Mesenchymal stem cell (in vitro differentiated cells and primary cell): Measurements from ENCODE around the gene ANKEF1. TPM values are rescaled to one million over a fixed set of nuclear protein-coding genes. Genes with fewer than 3 reads are reported as not detected.

Experiments used
- DNase-seq: peaks from one replicate; pipeline ENCODE4 v3.0.0-alpha.2; 2013
- H2AFZ ChIP-seq: one replicate; pipeline ENCODE4 v1.6.1; 2013; ENCODE audit warnings: low read depth, mild to moderate bottlenecking, control low read depth, inconsistent platforms, low read length, moderate library complexity
- H2AK5ac ChIP-seq: 2 replicates; pipeline ENCODE4 v1.6.1; 2013; ENCODE audit warnings: low read length, moderate library complexity, mild to moderate bottlenecking, inconsistent platforms; ENCODE audit not compliant: severe bottlenecking
- H2BK120ac ChIP-seq: one replicate; pipeline ENCODE4 v1.6.1; 2013; ENCODE audit warnings: low read depth, mild to moderate bottlenecking, inconsistent platforms, low read length, moderate library complexity
- H2BK12ac ChIP-seq, 2 experiments: one replicate each; pipeline ENCODE4 v1.6.1; 2013; ENCODE audit warnings: inconsistent platforms in 2 of 2, low read length in 2 of 2, mild to moderate bottlenecking in 2 of 2, moderate library complexity in 2 of 2, control low read depth in 1 of 2
- H2BK15ac ChIP-seq: one replicate; pipeline ENCODE4 v1.6.1; 2013; ENCODE audit warnings: mild to moderate bottlenecking, low read depth, inconsistent platforms; ENCODE audit not compliant: poor library complexity, severe bottlenecking
- H2BK5ac ChIP-seq: 2 replicates; pipeline ENCODE4 v1.6.1; 2013; ENCODE audit warnings: low read depth, mild to moderate bottlenecking, low read length, control low read depth, inconsistent platforms; ENCODE audit not compliant: poor library complexity, severe bottlenecking
- H3K14ac ChIP-seq, 2 experiments: one replicate each; pipeline ENCODE4 v1.6.1; 2013; ENCODE audit warnings: inconsistent platforms in 2 of 2, low read length in 2 of 2, control low read depth in 1 of 2, mild to moderate bottlenecking in 1 of 2, moderate library complexity in 1 of 2
- H3K18ac ChIP-seq, 2 experiments: one replicate each; pipeline ENCODE4 v1.6.1; 2013; ENCODE audit warnings: inconsistent platforms in 2 of 2, low read length in 2 of 2, control low read depth in 1 of 2, low read depth in 1 of 2, mild to moderate bottlenecking in 1 of 2
- H3K23ac ChIP-seq, 2 experiments: one replicate each; pipeline ENCODE4 v1.6.1; 2013; ENCODE audit warnings: inconsistent platforms in 2 of 2, low read length in 2 of 2, mild to moderate bottlenecking in 2 of 2, moderate library complexity in 2 of 2, control low read depth in 1 of 2
- H3K27ac ChIP-seq: 2 replicates; pipeline ENCODE4 v1.5.1; 2013; ENCODE audit warnings: mild to moderate bottlenecking, moderate library complexity, low read length, control low read depth, inconsistent platforms; ENCODE audit not compliant: poor library complexity, severe bottlenecking
- H3K27me3 ChIP-seq, 2 experiments: 2 replicates each; pipeline versions ENCODE4 v1.6.1 to v1.7.0; 2013; ENCODE audit warnings: low read length in 2 of 2, mild to moderate bottlenecking in 2 of 2, moderate library complexity in 2 of 2, control low read depth in 1 of 2, inconsistent platforms in 1 of 2; ENCODE audit not compliant: control insufficient read depth in 1 of 2, insufficient read depth in 1 of 2
- H3K36me3 ChIP-seq, 2 experiments: 2 replicates each; pipeline versions ENCODE4 v1.6.1 to v1.7.0; 2013; ENCODE audit warnings: low read length in 2 of 2, control low read depth in 1 of 2, inconsistent platforms in 1 of 2, low read depth in 1 of 2, mild to moderate bottlenecking in 1 of 2; ENCODE audit not compliant: insufficient read depth in 2 of 2, control insufficient read depth in 1 of 2
- H3K4ac ChIP-seq, 2 experiments: one replicate each; pipeline ENCODE4 v1.6.1; 2013; ENCODE audit warnings: inconsistent platforms in 2 of 2, low read length in 2 of 2, mild to moderate bottlenecking in 2 of 2, moderate library complexity in 2 of 2, control low read depth in 1 of 2, low read depth in 1 of 2
- H3K4me1 ChIP-seq: 2 replicates; pipeline ENCODE4 v1.6.1; 2013; ENCODE audit warnings: low read depth, low read length, control low read depth; ENCODE audit not compliant: control insufficient read depth, insufficient read depth
- H3K4me2 ChIP-seq: 2 replicates; pipeline ENCODE4 v1.6.1; 2013; ENCODE audit warnings: low read length, mild to moderate bottlenecking, inconsistent platforms; ENCODE audit not compliant: poor library complexity, severe bottlenecking
- H3K4me3 ChIP-seq, 2 experiments: 2 replicates each; pipeline versions ENCODE4 v1.5.1 to v1.7.0; 2013; ENCODE audit warnings: low read length in 2 of 2, mild to moderate bottlenecking in 2 of 2, control low read depth in 1 of 2, low read depth in 1 of 2; ENCODE audit not compliant: insufficient read depth in 1 of 2
- H3K79me1 ChIP-seq: replicated peaks from 2 replicates; pipeline ENCODE4 v1.6.1; 2013; ENCODE audit warnings: mild to moderate bottlenecking, control low read depth, low read length, inconsistent platforms; ENCODE audit not compliant: poor library complexity, severe bottlenecking
- H3K9ac ChIP-seq: 2 replicates; pipeline ENCODE4 v1.7.0; 2013; ENCODE audit warnings: mild to moderate bottlenecking, low read length, moderate library complexity
- H3K9me3 ChIP-seq: 2 replicates; pipeline ENCODE4 v1.7.0; 2013; ENCODE audit warnings: mild to moderate bottlenecking, low read length; ENCODE audit not compliant: control insufficient read depth
- H4K8ac ChIP-seq: one replicate; pipeline ENCODE4 v1.6.1; 2013; ENCODE audit warnings: inconsistent platforms, mild to moderate bottlenecking, low read length, moderate library complexity
- H4K91ac ChIP-seq: one replicate; pipeline ENCODE4 v1.6.1; 2013; ENCODE audit warnings: mild to moderate bottlenecking, low read length, inconsistent platforms
- small RNA-seq: library from polyadenylated mRNA; stranded (forward); fragments of <200 nt; extraction: miRNeasy Mini kit (QIAGEN cat#:217004); gene quantifications from one replicate; pipeline ENCODE3, GENCODE V24; 2013; ENCODE audit warnings: low read depth

Gene ANKEF1

GRCh38 chr20:10105046-10105445 lies 70.3 kb downstream of the ANKEF1 start:
- Histone ChIP-seq H2BK120ac (no peak overlapping the region), H2BK5ac (no peak overlapping the region), H4K91ac (no peak overlapping the region), H3K14ac (no peak overlapping the region), H3K4ac (no peak overlapping the region), H2AFZ (no peak overlapping the region), H3K79me1 (no peaks in the 10 kb centered on the region), H3K18ac (no peak overlapping the region), H3K27me3 (no peaks in the 10 kb centered on the region), H3K36me3 (no peaks in the 10 kb centered on the region), H3K4me3 (no peak overlapping the region), H3K4me1 (no peaks in the 10 kb centered on the region), H2BK12ac (no peak overlapping the region), H2BK15ac (no peak overlapping the region), H2AK5ac (no peak overlapping the region), H4K8ac (no peak overlapping the region), H3K23ac (no peak overlapping the region), H3K4me2 (no peak overlapping the region), H3K27ac (no peak overlapping the region), H3K9ac (no peak overlapping the region), H3K9me3 (peaks cover 18% of the 10 kb centered on the region)
- no peak for DNase-seq

Small RNA genes lying within 50 kb of the gene (small RNA-seq; reads per million reads assigned to genes)
- gene RF00017, result not detected
